Measurements from ENCODE around the gene EIF3F. TPM values are rescaled to one million over a fixed set of nuclear protein-coding genes. Genes with fewer than 3 reads are reported as not detected.
A peak's percentile ranks its signal among the peaks of the same experiment; 100 is the strongest.

Gene EIF3F
- total RNA-seq, 1 experiment from 2014 or later = 560 TPM

DNA sequence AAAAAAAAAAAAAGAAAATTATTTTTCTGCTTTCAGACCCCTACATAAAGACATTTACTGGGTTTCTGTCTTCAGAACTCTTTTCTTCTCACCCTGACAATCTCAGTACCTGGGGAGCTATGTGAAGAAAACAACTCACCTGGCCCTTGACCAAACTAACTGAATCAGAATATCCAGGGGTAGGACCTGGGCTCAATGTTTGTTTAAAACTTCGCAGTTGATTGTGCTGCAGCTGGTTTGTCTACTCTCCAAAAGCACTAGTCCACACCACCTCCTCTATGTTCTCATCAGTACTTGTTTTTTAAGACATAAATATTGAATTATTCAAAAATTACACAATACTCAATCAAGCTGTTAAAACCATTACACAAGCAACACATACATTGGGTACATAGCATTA lies 34.8 kb downstream of the EIF3F start:
- no peak for DNase-seq (ENCODE audit: low read depth)

GRCh38 chr11:8022876-8023275 lies 35.7 kb downstream of the EIF3F start:
- no peak for DNase-seq (ENCODE audit: low read depth)

GRCh38 chr11:8023831-8024555 lies 36.9 kb downstream of the EIF3F start:
- DNase-seq (ENCODE audit: low read depth) = no peak

DNA sequence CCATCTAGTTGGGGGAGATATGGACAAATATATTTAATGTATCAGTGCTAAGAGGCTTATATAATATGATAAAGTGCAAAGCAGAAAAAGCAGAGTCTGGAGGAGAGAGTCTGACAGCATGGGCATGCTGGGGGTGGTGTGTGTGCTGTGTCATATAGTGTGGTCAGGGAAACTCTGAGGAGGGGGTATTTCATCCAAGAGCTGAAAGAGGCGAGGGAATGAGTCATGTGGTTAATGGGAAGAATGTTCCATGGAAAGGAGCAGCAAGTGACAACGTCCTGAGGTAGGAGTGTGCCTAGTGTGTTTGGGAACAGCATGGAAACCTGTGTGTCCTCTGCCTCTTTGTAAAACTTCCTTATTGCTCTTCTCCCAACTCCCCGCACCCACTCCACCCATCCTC lies 38.0 kb downstream of the EIF3F start:
- DNase-seq (ENCODE audit: low read depth) = peak; percentile 68

DNA sequence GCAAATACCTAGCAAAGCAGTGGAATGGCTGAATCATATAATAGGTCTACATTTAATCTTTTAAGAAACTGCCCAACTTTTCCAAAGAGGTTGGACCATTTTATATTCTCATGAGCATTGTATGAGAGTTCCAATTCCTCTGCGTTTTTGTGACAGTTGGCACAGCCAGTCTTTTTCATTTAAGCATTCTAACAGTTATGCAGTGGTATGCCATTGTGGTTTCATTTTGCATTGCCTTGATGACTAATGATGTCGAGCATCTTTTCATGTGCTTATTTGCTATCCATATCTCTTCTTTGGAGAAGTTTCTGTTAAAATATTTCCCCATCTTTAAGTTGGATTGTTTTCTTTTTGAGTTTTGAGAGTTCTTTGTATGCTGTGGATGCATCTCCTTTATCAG lies 38.7 kb downstream of the EIF3F start:
- DNase-seq (ENCODE audit: low read depth) = peak; percentile 75

DNA sequence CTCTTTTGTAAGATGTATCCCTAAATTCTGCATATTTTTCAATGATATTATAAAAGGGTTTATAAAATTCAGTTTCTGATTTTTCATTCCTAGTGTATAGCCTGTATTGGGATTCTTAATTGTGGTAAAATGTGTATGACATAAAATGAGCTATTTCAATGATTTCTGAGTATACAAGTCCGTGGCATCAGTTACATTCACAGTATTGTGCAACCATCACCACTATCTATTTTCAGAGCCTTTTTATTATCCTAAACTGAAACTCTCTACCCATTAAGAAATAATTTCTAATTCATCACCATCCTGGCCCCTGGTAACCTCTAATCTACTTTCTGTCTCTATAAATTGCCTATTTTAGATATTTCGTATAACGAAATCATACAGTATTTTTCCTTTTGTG lies 39.8 kb downstream of the EIF3F start:
- no peak for DNase-seq (ENCODE audit: low read depth)

- DNase-seq (ENCODE audit: low read depth) = no peak
Observed at GRCh38 chr11:8028766-8029165, 41.6 kb downstream of the EIF3F start.

DNA sequence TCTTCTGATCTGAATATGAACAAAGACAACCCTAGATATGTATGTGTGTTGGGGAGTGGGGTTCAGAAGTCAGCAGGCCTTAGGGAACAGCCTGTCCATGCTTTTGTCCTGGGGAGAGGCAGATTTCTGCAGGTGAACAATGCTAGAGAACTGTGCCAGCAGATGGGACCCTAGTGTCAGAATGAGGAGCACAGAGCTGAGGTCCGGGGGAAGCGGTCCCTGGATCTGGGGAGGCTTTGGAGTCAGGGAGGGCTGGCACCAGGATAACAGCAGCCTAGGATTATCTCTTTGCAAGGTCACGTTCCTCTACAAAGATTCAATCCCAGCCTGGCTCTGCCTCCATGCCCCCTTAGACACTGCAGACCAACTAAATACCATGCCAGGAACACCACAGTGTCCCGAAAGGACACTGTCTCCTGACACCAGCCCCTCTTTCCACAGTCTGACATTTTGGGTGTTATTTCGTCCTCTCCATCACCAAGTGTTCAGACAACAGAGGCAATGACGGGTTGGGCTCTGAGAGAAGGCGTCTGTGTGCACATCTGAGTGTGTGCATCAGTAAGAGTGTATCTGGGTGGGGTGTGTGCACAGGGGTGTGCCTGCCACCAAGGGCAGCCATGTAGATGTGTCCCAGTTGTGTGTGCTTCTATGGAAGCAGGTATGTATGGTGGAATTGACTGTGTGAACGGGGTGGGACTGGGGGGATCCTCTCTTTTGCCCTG lies 43.5 kb downstream of the EIF3F start:
- DNase-seq (ENCODE audit: low read depth) = no peak

GRCh38 chr11:8031248-8032115 lies 44.3 kb downstream of the EIF3F start:
- no peak for DNase-seq (ENCODE audit: low read depth)

GRCh38 chr11:8032122-8032521 lies 45.0 kb downstream of the EIF3F start:
- DNase-seq (ENCODE audit: low read depth) = no peak

DNA sequence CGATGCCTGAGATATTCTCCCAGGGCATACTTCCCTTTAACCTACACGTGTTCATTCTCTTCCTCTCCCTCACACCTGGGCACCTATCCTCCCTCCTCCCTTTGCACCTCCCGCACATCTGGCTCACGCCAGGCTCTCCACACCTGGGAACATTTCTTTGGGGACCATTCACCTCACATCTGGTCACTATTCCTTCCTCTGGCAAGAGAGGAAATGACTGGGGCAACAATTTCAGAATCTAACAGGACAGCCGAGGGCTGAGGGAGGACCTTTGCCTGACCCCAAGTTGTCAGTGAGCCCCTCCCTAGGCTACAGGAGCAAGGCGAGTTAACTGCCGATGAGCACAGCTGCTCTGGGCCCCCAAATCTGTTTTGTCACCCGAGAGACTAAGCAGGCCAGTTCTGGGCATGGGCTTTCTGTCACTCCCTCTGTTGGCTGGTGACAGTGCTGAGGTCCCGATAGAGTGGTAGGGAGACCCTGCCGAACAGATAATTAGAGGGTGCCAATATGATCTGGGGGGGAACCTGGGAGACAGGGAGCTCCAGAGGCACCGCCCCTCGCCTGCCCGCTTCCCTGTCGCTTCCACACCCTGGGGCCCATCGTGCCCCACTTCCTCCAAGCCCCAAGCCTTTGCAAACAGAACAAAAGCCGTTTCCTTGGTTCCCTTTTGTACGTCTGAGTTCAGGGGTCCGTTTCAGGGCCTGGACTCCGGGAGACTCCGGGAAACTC lies 45.6 kb downstream of the EIF3F start:
- no peak for DNase-seq (ENCODE audit: low read depth)

GRCh38 chr11:8033305-8034105 lies 46.4 kb downstream of the EIF3F start:
- peak; percentile 69 for DNase-seq (ENCODE audit: low read depth)

GRCh38 chr11:8034106-8034585 lies 47.0 kb downstream of the EIF3F start:
- no peak for DNase-seq (ENCODE audit: low read depth)

DNA sequence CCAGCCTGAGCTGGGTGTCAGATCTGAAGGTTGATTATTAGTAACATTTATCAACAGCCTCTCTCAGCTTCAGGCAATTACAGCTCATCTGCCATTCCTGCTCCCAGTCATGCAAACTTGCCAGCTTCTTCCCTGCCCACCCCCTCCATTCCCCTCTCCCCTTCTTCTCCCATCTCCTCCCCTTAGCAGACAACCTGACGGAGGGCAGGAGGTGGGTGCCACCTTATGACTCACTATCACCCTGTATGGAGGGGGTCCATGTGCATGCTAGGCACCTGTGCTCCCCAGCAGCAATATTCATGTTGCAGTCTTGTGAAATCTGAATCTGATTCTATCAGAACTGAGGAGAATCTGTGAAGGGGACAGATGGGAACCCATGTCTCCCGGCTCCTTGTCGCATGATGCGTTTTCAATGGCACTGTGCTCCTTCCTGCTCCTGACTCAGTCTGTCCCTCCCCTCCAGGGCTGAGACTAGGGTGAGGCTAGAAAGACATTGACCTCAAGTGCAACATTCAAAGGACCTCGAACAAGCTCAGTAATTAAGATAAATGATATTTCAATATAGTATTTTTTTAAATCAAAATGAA lies 47.6 kb downstream of the EIF3F start:
- DNase-seq (ENCODE audit: low read depth) = no peak

- DNase-seq (ENCODE audit: low read depth) = no peak
Observed at GRCh38 chr11:8035200-8035855, 48.2 kb downstream of the EIF3F start.

DNA sequence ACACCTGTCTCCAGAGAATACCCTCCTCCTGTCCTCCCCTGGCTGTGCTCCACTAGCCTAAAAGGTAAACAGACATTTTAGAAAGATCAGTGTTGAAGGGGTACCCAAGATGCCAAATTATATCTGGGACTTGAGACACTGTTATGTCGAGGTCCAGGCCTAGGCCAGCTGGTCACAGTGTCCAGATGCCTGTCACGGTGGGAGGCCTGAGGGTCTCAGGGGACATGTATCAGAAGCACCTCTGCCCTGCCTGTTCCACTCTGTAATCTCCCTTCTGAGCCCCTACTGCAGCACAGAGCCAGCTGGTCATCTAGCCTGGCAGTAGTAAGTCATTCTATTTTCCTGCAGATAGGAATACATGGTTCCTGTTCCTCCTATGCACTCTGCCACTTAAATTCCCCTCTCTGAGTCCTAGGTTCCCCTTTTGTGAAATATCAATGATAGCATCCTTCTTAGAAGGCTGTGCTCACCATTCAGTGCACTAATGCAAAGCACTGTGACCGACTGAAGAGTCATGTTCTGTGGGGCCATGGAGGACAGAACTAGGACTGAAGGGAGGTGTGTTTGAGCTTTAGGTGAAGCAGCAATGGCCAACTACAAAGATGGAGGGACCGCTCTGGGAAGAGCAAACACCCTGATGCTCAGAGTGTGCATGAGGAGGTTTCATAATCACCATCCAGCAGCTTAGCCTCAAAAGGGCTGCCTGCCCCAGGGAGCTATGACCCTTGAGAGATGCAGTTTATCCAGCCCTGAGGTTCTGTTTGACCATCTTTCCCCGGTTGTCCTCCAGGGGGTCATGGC lies 49.1 kb downstream of the EIF3F start:
- DNase-seq (ENCODE audit: low read depth) = no peak

DNA sequence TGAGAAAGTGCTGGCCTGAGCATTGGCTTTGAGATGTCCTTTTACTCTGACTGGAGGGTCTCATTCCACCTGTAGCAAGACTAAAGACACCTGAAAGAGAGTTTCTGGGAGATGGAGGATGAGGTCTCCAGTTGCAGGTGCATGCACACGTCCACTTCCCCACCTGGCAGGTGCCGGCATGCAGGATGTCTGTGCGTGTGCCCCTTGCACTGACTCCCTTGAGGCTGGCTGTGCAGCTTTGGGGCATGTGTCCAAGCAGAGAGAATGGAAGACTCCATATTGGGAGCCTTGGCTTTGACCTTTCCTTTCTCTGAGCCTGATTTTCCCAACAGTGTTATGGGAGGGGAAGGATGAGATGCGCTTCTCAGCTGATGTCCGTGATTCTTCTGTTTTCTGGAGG lies 49.8 kb downstream of the EIF3F start:
- DNase-seq (ENCODE audit: low read depth) = no peak

GRCh38 chr11:8038393-8038792 lies 51.3 kb downstream of the EIF3F start:
- DNase-seq (ENCODE audit: low read depth) = no peak

Measured in HT1080 (cell line).